Measurements from ENCODE around the gene TAF11. TPM values are rescaled to one million over a fixed set of nuclear protein-coding genes. Genes with fewer than 3 reads are reported as not detected.
"Not testable (repeated sequence)": the region's sequence is repeated elsewhere in the genome, so short reads cannot be mapped to it uniquely, and the experiment has no call there.

TAF11 gene
- total RNA-seq, 1 donor from 2014 or later = 37.3 TPM

- intact Hi-C loops (cut with micrococcal nuclease) = no loop called here
- DNase-seq = no peak
- Mint-ChIP-seq H3K9me3 (no peaks in the 10 kb centered on the region), H3K27ac (no peak overlapping the region), H3K27me3 (no peaks in the 10 kb centered on the region), H3K4me1 (no peaks in the 10 kb centered on the region), H3K4me3 (no peak overlapping the region), H3K36me3 (ENCODE audit: low read depth) (peaks cover 34% of the 10 kb centered on the region)
These were observed 20.4 kb downstream of the TAF11 start for GRCh38 chr6:34867484-34867883.

- intact Hi-C loops (cut with micrococcal nuclease) = no loop called here
- DNase-seq = no peak
- Mint-ChIP-seq H3K9me3 (no peaks in the 10 kb centered on the region), H3K4me3 (no peak overlapping the region), H3K27ac (no peak overlapping the region), H3K36me3 (ENCODE audit: low read depth) (peaks cover 28% of the 10 kb centered on the region), H3K4me1 (no peaks in the 10 kb centered on the region), H3K27me3 (no peaks in the 10 kb centered on the region)
These were observed 21.3 kb downstream of the TAF11 start for GRCh38 chr6:34866509-34866908.

GRCh38 chr6:34865107-34865506 lies 22.7 kb downstream of the TAF11 start:
- Mint-ChIP-seq H3K4me1 (no peaks in the 10 kb centered on the region), H3K4me3 (no peak overlapping the region), H3K9me3 (no peaks in the 10 kb centered on the region), H3K36me3 (ENCODE audit: low read depth) (peaks cover 18% of the 10 kb centered on the region), H3K27me3 (no peaks in the 10 kb centered on the region), H3K27ac (no peak overlapping the region)
- intact Hi-C loops (cut with micrococcal nuclease) = no loop called here
- DNase-seq = no peak

GRCh38 chr6:34864007-34864406 lies 23.8 kb downstream of the TAF11 start:
- no peak overlapping the region for H3K4me3 Mint-ChIP-seq
- intact Hi-C loops (cut with micrococcal nuclease) = no loop called here
- no peaks in the 10 kb centered on the region for H3K27me3 Mint-ChIP-seq
- H3K36me3 Mint-ChIP-seq (ENCODE audit: low read depth) = peaks cover 18% of the 10 kb centered on the region
- no peaks in the 10 kb centered on the region for H3K9me3 Mint-ChIP-seq
- no peaks in the 10 kb centered on the region for H3K4me1 Mint-ChIP-seq
- H3K27ac Mint-ChIP-seq = no peak overlapping the region
- no peak for DNase-seq

GRCh38 chr6:34860776-34861175 lies 27.1 kb downstream of the TAF11 start:
- Mint-ChIP-seq H3K4me1 (no peaks in the 10 kb centered on the region), H3K36me3 (ENCODE audit: low read depth) (peaks cover 37% of the 10 kb centered on the region), H3K9me3 (no peaks in the 10 kb centered on the region), H3K4me3 (no peak overlapping the region), H3K27ac (no peak overlapping the region), H3K27me3 (no peaks in the 10 kb centered on the region)
- no peak for DNase-seq
- intact Hi-C loops (cut with micrococcal nuclease) = no loop called here

- DNase-seq = no peak
- Mint-ChIP-seq H3K4me3 (no peak overlapping the region), H3K4me1 (no peaks in the 10 kb centered on the region), H3K36me3 (ENCODE audit: low read depth) (peaks cover 34% of the 10 kb centered on the region), H3K27me3 (no peaks in the 10 kb centered on the region), H3K27ac (no peak overlapping the region), H3K9me3 (no peaks in the 10 kb centered on the region)
- intact Hi-C loops (cut with micrococcal nuclease) = no loop called here
These were observed 27.9 kb downstream of the TAF11 start for GRCh38 chr6:34859951-34860350.

GRCh38 chr6:34858681-34859080 lies 29.2 kb downstream of the TAF11 start:
- no peak overlapping the region for H3K27ac Mint-ChIP-seq
- H3K4me3 Mint-ChIP-seq = no peak overlapping the region
- H3K27me3 Mint-ChIP-seq = no peaks in the 10 kb centered on the region
- intact Hi-C loops (cut with micrococcal nuclease) = no loop called here
- no peaks in the 10 kb centered on the region for H3K9me3 Mint-ChIP-seq
- H3K4me1 Mint-ChIP-seq = no peaks in the 10 kb centered on the region
- DNase-seq = no peak
- H3K36me3 Mint-ChIP-seq (ENCODE audit: low read depth) = peaks cover 30% of the 10 kb centered on the region

- Mint-ChIP-seq H3K4me1 (no peaks in the 10 kb centered on the region), H3K27me3 (no peaks in the 10 kb centered on the region), H3K4me3 (no peak overlapping the region), H3K27ac (no peak overlapping the region), H3K36me3 (ENCODE audit: low read depth) (peaks cover 33% of the 10 kb centered on the region), H3K9me3 (no peaks in the 10 kb centered on the region)
- no peak for DNase-seq
- intact Hi-C loops (cut with micrococcal nuclease) = no loop called here
These were observed 32.4 kb downstream of the TAF11 start for GRCh38 chr6:34855463-34855862.

GRCh38 chr6:34852406-34853085 lies 35.3 kb downstream of the TAF11 start:
- intact Hi-C loops (cut with micrococcal nuclease) = no loop called here
- no peaks in the 10 kb centered on the region for H3K9me3 Mint-ChIP-seq

GRCh38 chr6:34851361-34851760 lies 36.5 kb downstream of the TAF11 start:
- Mint-ChIP-seq H3K36me3 (ENCODE audit: low read depth) (peaks cover 14% of the 10 kb centered on the region), H3K4me1 (no peaks in the 10 kb centered on the region), H3K27ac (no peak overlapping the region), H3K4me3 (no peak overlapping the region), H3K9me3 (no peaks in the 10 kb centered on the region), H3K27me3 (no peaks in the 10 kb centered on the region)
- intact Hi-C loops (cut with micrococcal nuclease) = no loop called here
- DNase-seq = no peak

More at GRCh38 chr6:34852406-34853085, 35.3 kb downstream of the TAF11 start:
- no peaks in the 10 kb centered on the region for H3K27me3 Mint-ChIP-seq
- H3K4me3 Mint-ChIP-seq = no peak overlapping the region
- no peaks in the 10 kb centered on the region for H3K4me1 Mint-ChIP-seq
- peaks cover 21% of the 10 kb centered on the region for H3K36me3 Mint-ChIP-seq (ENCODE audit: low read depth)
- DNase-seq = no peak
- H3K27ac Mint-ChIP-seq = no peak overlapping the region

- H3K4me1 Mint-ChIP-seq; intact Hi-C loops (cut with micrococcal nuclease); DNase-seq; H3K27ac Mint-ChIP-seq; H3K9me3 Mint-ChIP-seq; H3K4me3 Mint-ChIP-seq; H3K27me3 Mint-ChIP-seq: not testable (repeated sequence)
- H3K36me3 Mint-ChIP-seq (ENCODE audit: low read depth) = peaks cover 11% of the 10 kb centered on the region
These were observed 38.8 kb downstream of the TAF11 start for GRCh38 chr6:34849066-34849465.

- intact Hi-C loops (cut with micrococcal nuclease) = no loop called here
- DNase-seq = no peak
- no peaks in the 10 kb centered on the region for H3K9me3 Mint-ChIP-seq
- H3K4me3 Mint-ChIP-seq = no peak overlapping the region
- H3K27me3 Mint-ChIP-seq = no peaks in the 10 kb centered on the region
- H3K4me1 Mint-ChIP-seq = peaks cover 5% of the 10 kb centered on the region
- peaks cover 27% of the 10 kb centered on the region for H3K36me3 Mint-ChIP-seq (ENCODE audit: low read depth)
- no peak overlapping the region for H3K27ac Mint-ChIP-seq
These were observed 48.0 kb downstream of the TAF11 start for GRCh38 chr6:34839666-34840352.

GRCh38 chr6:34837528-34837927 lies 50.3 kb downstream of the TAF11 start:
- intact Hi-C loops (cut with micrococcal nuclease) = no loop called here
- no peak overlapping the region for H3K27ac Mint-ChIP-seq

GRCh38 chr6:34836451-34836850 lies 51.4 kb downstream of the TAF11 start:
- Mint-ChIP-seq H3K36me3 (ENCODE audit: low read depth) (peaks cover 33% of the 10 kb centered on the region), H3K27ac (no peak overlapping the region), H3K4me3 (no peak overlapping the region), H3K27me3 (no peaks in the 10 kb centered on the region), H3K9me3 (no peaks in the 10 kb centered on the region), H3K4me1 (peaks cover 5% of the 10 kb centered on the region)
- intact Hi-C loops (cut with micrococcal nuclease) = no loop called here
- DNase-seq = no peak

More at GRCh38 chr6:34837528-34837927, 50.3 kb downstream of the TAF11 start:
- Mint-ChIP-seq H3K9me3 (no peaks in the 10 kb centered on the region), H3K4me1 (peaks cover 5% of the 10 kb centered on the region), H3K36me3 (ENCODE audit: low read depth) (peaks cover 31% of the 10 kb centered on the region), H3K4me3 (no peak overlapping the region), H3K27me3 (no peaks in the 10 kb centered on the region)
- DNase-seq = no peak

Measured in activated CD4-positive, alpha-beta T cell treated with anti-CD3 and anti-CD28 coated beads, Interleukin-2, amount 10 ng/mL, durations not matched to agents 24 days and 14 days (primary cell).